Measurements from ENCODE around the gene SOD2. TPM values are rescaled to one million over a fixed set of nuclear protein-coding genes. Genes with fewer than 3 reads are reported as not detected.
"Not testable (repeated sequence)": the region's sequence is repeated elsewhere in the genome, so short reads cannot be mapped to it uniquely, and the experiment has no call there.

The SOD2 gene
- total and polyA plus RNA-seq, 2 donors (not counting 3 experiments of a cell fraction or from before 2014, with no cell fraction given): 31.6 to 62.7 TPM

DNA sequence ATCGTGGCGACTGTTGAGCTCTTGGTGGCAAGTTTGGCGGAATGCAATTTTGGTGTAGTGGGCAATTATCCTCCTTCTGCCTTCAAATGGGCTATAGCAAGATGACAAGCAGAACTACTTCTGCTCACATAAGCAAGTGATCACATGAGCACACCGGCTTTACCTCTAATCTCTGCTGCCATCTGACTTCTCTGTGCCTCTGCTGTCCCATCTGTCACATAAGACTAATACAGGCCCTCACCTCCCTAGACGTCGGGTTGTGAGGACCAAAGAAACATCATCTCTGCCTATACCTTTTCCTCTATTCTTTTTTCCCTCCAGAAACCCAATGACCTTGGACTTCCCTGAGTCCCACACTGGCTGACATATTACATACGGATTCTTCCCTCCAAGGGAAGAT is 20.9 kb upstream of the SOD2 start:
- Histone ChIP-seq H3K79me2 (ENCODE audit: control insufficient read depth, insufficient read depth, low read length) (no peaks in the 10 kb centered on the region), H3K4me1 (ENCODE audit: control insufficient read depth, extremely low read depth, insufficient read depth, low read length) (no peaks in the 10 kb centered on the region), H2AFZ (ENCODE audit: low read depth, low read length) (no peak overlapping the region), H3K27ac (ENCODE audit: insufficient read depth, low read depth, low read length) (no peak overlapping the region), H4K20me1 (replicated peaks; ENCODE audit: control insufficient read depth, extremely low read depth, insufficient read depth, low read length) (no peaks in the 10 kb centered on the region), H3K9ac (replicated peaks; ENCODE audit: extremely low read depth, insufficient read depth, low read length) (no peak overlapping the region), H3K4me2 (ENCODE audit: insufficient read depth, low read length) (no peak overlapping the region), H3K36me3 (ENCODE audit: control insufficient read depth in 2 of 2, extremely low read depth in 1 of 2, insufficient read depth in 2 of 2, low read length in 2 of 2) (no peaks in the 10 kb centered on the region), H3K9me3 (replicated peaks; ENCODE audit: control insufficient read depth, insufficient read depth, low read length) (no peaks in the 10 kb centered on the region), H3K27me3 (ENCODE audit: control insufficient read depth in 2 of 2, insufficient read depth in 2 of 2, low read length in 2 of 2) (no peaks in the 10 kb centered on the region), H3K9me1 (replicated peaks; ENCODE audit: control insufficient read depth, extremely low read depth, insufficient read depth, low read length) (no peaks in the 10 kb centered on the region), H3K4me3 (replicated peaks in 1 of 3; ENCODE audit: insufficient read depth in 1 of 3, low read depth in 1 of 3, low read length in 3 of 3) (no peak overlapping the region)
- no TSS peak for BruUV-seq (replicated peaks)
- CTCF ChIA-PET: no interaction called here
- DNase-seq (ENCODE audit: low read depth, low spot score) (no peak), FAIRE-seq (no peak)
- POLR2A ChIA-PET: no interaction called here
- TF ChIP-seq JUN (IDR thresholded peaks at IDR 0.05; ENCODE audit: borderline replicate concordance, insufficient read depth, insufficient read length, low read depth) (no peak), EZH2 (IDR thresholded peaks at IDR 0.05; ENCODE audit: borderline replicate concordance, low read depth, low read length, severe bottlenecking) (no peak), CTCF (IDR thresholded peaks at IDR 0.05; ENCODE audit: extremely low read depth in 1 of 2, insufficient read depth in 1 of 2, low read depth in 1 of 2, low read length in 2 of 2) (no peak), MAX (IDR thresholded peaks at IDR 0.05; ENCODE audit: insufficient read depth, insufficient read length) (no peak), POLR2AphosphoS5 (IDR thresholded peaks at IDR 0.05; ENCODE audit: insufficient read depth, low read depth, low read length) (no peak), POLR2A (IDR thresholded peaks at IDR 0.05; ENCODE audit: low read depth, low read length) (no peak)
- dilution Hi-C loops (cut with MboI; ENCODE audit: extremely low pct_ligation_motif_present, low sequenced_read_pairs): no loop called here
- intact Hi-C loops (cut with micrococcal nuclease): no loop called here

GRCh38 chr6:159712389-159712788 is 19.3 kb upstream of the SOD2 start:
- CTCF ChIA-PET; DNase-seq (ENCODE audit: low read depth, low spot score); POLR2A ChIA-PET; H3K4me2 ChIP-seq (ENCODE audit: insufficient read depth, low read length); H3K9me1 ChIP-seq (replicated peaks; ENCODE audit: control insufficient read depth, extremely low read depth, insufficient read depth, low read length); BruUV-seq (replicated peaks); H3K36me3 ChIP-seq (ENCODE audit: control insufficient read depth in 2 of 2, extremely low read depth in 1 of 2, insufficient read depth in 2 of 2, low read length in 2 of 2); FAIRE-seq; H3K27me3 ChIP-seq (ENCODE audit: control insufficient read depth in 2 of 2, insufficient read depth in 2 of 2, low read length in 2 of 2); H2AFZ ChIP-seq (ENCODE audit: low read depth, low read length); H3K4me3 ChIP-seq (replicated peaks in 1 of 3; ENCODE audit: insufficient read depth in 1 of 3, low read depth in 1 of 3, low read length in 3 of 3); H3K4me1 ChIP-seq (ENCODE audit: control insufficient read depth, extremely low read depth, insufficient read depth, low read length); H3K27ac ChIP-seq (ENCODE audit: insufficient read depth, low read depth, low read length); intact Hi-C loops (cut with micrococcal nuclease); dilution Hi-C loops (cut with MboI; ENCODE audit: extremely low pct_ligation_motif_present, low sequenced_read_pairs); H3K79me2 ChIP-seq (ENCODE audit: control insufficient read depth, insufficient read depth, low read length); H3K9me3 ChIP-seq (replicated peaks; ENCODE audit: control insufficient read depth, insufficient read depth, low read length); H4K20me1 ChIP-seq (replicated peaks; ENCODE audit: control insufficient read depth, extremely low read depth, insufficient read depth, low read length); H3K9ac ChIP-seq (replicated peaks; ENCODE audit: extremely low read depth, insufficient read depth, low read length): not testable (repeated sequence)

- intact Hi-C loops (cut with micrococcal nuclease); H2AFZ ChIP-seq (ENCODE audit: low read depth, low read length); H3K9me3 ChIP-seq (replicated peaks; ENCODE audit: control insufficient read depth, insufficient read depth, low read length); FAIRE-seq; DNase-seq (ENCODE audit: low read depth, low spot score); H4K20me1 ChIP-seq (replicated peaks; ENCODE audit: control insufficient read depth, extremely low read depth, insufficient read depth, low read length); H3K9ac ChIP-seq (replicated peaks; ENCODE audit: extremely low read depth, insufficient read depth, low read length); H3K79me2 ChIP-seq (ENCODE audit: control insufficient read depth, insufficient read depth, low read length); H3K9me1 ChIP-seq (replicated peaks; ENCODE audit: control insufficient read depth, extremely low read depth, insufficient read depth, low read length); H3K27ac ChIP-seq (ENCODE audit: insufficient read depth, low read depth, low read length); BruUV-seq (replicated peaks); H3K27me3 ChIP-seq (ENCODE audit: control insufficient read depth in 2 of 2, insufficient read depth in 2 of 2, low read length in 2 of 2); H3K4me2 ChIP-seq (ENCODE audit: insufficient read depth, low read length); H3K4me1 ChIP-seq (ENCODE audit: control insufficient read depth, extremely low read depth, insufficient read depth, low read length); dilution Hi-C loops (cut with MboI; ENCODE audit: extremely low pct_ligation_motif_present, low sequenced_read_pairs); H3K4me3 ChIP-seq (replicated peaks in 1 of 3; ENCODE audit: insufficient read depth in 1 of 3, low read depth in 1 of 3, low read length in 3 of 3); CTCF ChIA-PET; H3K36me3 ChIP-seq (ENCODE audit: control insufficient read depth in 2 of 2, extremely low read depth in 1 of 2, insufficient read depth in 2 of 2, low read length in 2 of 2): not testable (repeated sequence)
- POLR2A ChIA-PET: interaction anchor here (0.7 kb wide), 1 partner anchor 9 kb away, joined by 3 read pairs; no protein-coding TSS in a partner anchor
Measured at GRCh38 chr6:159710603-159711002, 17.6 kb upstream of the SOD2 start.
